Left lobe of liver (tissue), 2 donors: Measurements from ENCODE around the gene AATF. TPM values are rescaled to one million over a fixed set of nuclear protein-coding genes. Genes with fewer than 3 reads are reported as not detected.

ENCODE experiments used
- ATAC-seq: fragments of 200-7000 bp; cut with Tn5 transposase; one replicate; pipeline ENCODE4 v1.9.1; 2020; ENCODE audit warnings: mild to moderate bottlenecking, moderate library complexity
- DNase-seq: peaks from one replicate; pipeline ENCODE4 v3.0.0-alpha.2; 2020; ENCODE audit warnings: low spot score
- total RNA-seq: library from RNA; stranded (reverse); gene quantifications from one replicate; pipeline ENCODE4 v1.2.1, GENCODE V29; 2021
- donor health status: DM: no; HTN: no; CAD: no; lungs with moderate emphysema.
- donor health status: DM: no; HTN: yes; CAD: no.

AATF gene
- total RNA-seq, 1 donor from 2014 or later: 17.7 TPM

DNA sequence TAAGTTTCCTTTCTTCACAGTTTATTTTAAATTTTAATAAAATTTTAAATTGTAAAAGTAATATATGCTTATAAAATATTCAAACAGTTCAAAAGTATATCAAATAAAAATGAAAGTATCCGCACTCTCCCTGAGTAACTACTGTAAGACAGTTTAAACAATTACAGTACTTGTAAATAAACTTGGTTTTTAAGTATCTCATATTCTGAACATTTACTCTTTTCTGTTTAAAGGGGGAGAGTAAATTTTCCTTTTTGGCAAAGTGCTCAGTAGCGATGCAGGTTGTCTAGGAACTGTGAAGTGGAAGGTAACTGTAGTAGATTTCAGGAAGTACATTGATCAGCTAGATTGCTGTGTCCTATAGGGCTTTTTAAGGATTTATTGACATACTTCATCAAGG, 28.8 kb downstream of the AATF start:
- no peak for DNase-seq
- ATAC-seq: no peak

DNA sequence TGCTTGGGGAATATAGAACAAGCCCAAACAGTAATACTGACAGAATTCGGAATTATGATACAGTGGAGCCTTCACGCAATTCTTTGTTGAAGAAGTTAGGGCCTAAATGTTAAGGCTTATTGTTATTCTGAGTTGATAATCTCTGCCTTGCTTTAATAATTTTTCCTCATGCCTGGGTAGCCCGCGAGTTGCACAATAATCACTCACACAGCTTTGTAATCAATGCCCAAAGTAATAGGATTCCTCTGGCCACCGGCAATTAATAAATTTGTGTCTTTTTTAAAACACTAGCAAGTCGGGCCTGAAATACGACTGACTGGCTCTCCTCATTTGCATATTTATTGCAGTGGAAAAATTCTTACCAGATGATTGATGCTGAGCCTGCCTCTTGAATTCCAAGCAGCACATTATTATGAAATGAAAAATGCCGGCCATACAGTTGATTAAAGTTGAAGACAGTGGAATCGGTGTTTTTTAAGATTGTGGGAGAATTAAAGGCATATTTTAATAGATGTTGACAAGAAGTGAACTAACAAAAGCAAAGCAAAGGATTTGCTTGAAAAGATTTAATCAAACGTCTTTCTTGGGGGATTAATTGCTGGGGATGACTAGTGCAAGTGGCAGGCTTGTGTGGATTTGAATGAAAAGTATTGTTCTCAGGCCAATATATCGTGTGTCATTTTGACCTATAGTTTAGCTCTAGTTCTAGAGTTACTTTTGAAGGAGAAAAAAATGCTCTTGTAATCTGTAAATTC, 30.2 kb downstream of the AATF start:
- DNase-seq (no peak), ATAC-seq (no peak)

DNA sequence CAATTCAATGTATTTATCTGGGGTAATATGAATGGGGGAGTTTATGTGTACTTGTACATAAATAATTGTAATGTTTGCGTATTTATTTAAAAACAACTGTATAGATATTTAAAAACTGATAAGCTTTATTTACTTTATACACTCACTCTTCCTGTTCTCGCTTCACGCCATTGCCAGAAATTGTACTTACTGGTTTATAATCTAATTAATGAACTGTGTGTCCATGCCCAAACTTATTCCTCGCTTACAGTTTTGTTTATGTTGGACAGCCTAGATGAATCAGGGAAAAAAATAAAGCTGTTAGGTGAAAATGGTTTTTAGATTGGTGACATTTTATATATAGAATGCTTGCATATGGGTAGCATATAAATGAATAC, 30.8 kb downstream of the AATF start:
- ATAC-seq (no peak), DNase-seq (no peak)

DNA sequence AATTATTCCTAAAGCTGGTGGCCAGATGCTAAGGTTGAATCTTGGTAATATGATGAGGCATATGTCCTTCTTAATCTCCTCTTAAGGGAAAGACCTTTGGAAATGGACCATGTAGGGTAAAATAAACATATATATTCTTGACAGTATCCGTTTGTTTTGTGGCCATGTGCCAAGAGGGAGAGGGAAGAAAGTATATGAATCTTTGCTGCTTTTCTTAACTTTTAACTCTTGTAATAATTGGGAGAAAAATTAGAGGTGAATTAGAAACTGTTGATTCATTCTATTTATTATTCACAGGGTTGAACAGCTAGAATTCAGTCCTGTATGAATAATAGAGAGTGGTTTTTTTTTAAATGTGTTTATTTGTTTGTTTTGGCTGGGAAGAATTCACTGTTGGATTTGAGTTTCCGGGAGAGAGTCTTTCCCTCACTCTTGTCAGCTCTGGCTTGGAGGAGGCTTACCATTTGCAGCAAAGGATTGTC, 31.6 kb downstream of the AATF start:
- DNase-seq (no peak), ATAC-seq (no peak)

DNA sequence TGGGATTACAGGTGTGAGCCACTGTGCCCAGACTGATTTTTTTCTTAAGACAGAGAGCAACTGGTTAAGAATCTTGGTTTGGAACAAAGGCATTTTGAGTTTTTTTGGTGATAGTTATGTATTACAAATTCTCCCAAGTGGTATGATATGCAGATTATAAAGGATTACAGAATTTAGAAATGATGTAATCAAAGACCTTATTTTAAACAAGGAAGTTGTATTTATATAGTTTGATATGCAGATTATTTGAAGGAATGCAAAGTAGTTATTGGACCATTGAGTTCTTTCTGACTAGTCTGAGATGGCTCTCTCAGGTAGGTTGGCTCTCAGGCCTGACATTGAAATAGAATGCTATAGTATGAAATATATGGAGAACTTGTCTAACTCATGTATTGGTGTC, 34.9 kb downstream of the AATF start:
- DNase-seq (no peak), ATAC-seq (no peak)

DNA sequence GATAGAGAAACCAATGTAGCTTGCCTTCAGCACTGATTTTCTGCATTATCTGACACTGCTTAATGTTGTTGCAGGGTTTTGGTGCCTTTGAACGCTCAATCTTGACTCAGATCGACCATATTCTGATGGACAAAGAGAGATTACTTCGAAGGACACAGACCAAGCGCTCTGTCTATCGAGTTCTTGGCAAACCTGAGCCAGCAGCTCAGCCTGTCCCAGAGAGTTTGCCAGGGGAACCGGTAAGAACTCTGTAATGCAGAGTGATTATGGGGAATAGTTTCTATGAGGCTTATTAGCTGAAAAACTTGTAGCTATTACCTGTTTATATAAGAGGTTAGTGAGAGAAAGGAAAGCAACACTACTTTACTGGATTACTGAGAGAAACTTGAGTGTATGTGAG, 40.4 kb downstream of the AATF start:
- peak; percentile 93 for ATAC-seq
- DNase-seq: no peak

DNA sequence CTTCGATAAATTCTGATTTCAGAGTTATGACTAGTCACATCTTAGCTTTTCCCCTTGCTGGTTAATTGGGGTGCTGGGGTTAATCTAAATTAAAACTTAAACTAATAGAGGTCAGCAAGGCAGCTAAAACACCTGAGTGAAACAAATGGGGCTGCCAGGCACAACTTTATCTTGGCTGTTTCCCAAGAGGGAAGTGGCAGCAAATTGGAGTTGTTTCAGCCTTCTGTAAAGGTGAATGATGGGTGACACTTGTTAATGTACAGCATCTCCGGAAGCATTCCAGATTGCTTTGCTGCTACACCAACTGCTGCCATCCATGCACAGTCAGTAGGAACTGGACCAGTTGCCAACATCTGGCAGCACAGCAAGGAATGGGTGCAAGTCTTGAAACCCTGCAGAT, 43.9 kb downstream of the AATF start:
- DNase-seq: no peak
- ATAC-seq: peak; percentile 71

DNA sequence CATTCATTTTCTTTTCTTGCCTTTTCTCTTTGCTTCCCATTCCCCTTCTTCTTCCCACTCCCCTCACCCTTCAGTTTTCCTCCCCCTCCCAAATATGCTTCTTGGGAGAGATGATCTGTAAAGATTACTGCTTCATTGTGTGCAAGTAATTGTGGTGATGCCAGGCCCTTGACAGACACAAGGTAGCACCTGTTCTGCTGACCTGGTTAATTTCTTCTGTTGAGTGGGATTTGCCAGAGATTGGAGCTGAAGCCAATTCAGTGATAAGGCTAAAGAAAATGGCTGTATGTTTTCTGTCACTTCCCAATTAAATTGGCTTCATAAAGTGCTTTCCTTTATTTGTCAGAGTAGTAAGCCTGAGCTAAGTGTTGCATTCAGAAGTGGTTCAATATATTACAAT, 44.5 kb downstream of the AATF start:
- ATAC-seq (no peak), DNase-seq (no peak)

DNA sequence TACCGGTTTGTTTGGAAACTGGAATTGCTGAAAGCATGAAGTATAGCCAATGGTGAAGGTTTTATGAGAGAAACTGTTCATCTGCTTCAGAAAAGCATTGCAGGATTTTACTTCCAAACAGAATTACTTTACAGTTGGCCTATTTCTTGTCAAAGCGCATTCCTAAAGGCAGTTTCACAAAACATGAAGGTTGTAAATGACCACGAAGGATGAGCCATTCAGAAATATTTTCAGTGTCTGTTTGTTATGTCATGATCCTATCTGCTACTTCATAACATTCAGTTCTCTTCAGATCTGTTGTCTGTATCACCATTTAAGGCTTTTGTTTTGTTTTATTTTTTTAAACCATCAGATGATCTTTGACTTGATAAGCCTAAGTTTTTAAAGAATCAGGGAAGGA, 45.7 kb downstream of the AATF start:
- no peak for ATAC-seq
- no peak for DNase-seq

DNA sequence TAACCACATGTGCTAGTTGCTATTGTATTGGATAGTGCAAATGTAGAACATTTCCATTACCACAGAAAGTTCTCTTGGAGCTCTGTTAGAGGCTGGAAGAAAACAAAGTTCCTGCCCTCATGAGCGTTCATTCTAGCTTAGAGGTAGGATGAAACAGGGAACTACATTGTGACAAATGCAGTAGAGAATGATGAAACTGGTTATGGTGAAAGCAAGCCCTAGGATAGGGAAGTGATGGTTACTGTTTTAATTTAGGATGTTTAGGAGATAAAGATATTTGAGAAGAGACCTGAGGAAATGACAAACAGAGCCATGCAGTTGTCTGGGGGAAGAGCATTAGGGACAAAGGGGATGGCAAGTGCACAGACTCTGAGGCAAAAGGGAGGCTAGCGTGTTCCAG, 50.7 kb downstream of the AATF start:
- DNase-seq (no peak), ATAC-seq (no peak)

DNA sequence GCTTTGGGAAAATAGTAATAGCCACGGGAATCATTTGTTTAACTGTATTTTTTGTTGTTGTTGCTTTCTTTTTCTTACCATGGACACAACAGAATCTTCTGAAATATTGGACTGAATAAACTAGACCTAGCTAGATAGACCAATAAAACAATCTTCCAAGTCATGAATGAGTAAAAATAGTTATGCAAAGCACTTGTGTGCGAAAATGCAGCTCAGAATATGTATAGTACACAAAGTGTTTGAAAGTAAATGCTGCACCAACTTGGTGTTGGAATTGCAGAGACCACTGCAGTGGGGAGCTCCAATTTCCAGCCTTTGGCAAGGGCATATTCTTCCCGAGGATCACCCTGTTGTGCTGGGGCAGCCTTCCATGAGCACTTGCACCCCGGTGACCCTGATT, 68.0 kb downstream of the AATF start:
- ATAC-seq: no peak

DNA sequence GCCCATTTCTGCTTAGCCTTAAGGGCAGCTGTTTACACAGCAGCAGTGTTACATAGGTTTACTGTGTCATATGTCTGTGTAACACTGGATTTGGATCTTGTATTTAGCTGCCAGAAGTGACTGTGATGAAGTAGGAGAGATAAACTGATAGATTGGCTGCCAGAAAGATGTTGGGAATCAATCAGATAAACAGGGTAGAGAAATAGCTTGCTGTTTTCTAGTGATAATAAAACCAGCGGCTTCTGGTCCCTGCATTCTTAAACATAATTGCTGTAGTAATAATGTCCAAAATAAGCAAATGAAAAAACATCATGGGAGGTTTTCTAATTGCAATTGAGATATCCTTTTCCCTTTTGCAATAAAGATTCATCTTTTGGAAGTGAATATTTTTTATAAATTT, 68.7 kb downstream of the AATF start:
- no peak for ATAC-seq

More for the DNA sequence above, 68.0 kb downstream of the AATF start:
- DNase-seq: no peak

DNA sequence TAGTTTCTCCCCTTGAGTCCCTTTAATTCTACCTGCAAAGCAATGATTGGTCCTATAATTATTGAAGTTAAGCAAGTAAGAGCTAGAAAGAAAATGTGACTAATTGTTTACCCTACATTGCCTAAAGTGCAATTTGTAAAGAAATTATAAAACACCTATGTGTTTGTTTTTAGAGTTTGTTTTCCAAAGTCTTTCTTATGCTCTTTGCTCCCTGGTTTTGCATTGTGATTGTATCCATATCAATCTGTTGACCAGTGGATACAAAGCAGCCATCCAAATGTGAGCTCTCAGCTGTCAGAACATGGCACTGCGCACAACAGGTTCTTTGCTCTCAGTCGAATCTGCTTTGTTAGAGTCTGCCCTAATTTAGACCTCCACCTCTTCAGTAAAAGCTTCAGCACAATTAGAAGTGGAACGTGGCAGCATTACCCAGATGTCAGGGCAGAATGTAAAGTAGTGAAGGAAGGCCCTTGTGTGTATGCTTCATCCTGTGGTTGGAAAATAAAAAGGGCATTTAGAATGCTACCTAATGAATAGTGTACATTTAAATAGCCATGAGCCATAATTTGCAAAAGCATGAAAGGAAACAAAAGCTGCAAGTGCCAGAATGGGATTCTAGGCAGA, 70.5 kb downstream of the AATF start:
- DNase-seq (no peak), ATAC-seq (peak; percentile 48)

More for the DNA sequence above, 68.7 kb downstream of the AATF start:
- DNase-seq: no peak

DNA sequence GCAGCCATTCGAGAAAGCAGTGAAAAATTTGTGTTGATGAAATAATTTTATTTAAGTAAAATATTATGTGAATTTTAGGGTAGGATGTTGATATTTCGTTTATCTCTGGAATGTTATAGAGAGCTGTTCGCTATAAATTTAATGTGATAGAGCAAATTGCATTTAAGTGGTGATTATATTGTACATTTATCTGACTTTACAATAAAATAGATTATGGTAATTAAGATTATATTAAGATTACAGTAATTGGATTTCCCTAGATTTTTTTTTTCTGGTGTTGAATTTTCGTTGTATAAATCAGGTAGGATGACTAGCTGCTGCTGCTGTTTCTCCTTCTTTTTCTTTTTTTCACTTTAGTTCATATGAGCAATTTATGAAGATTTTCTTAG, 71.0 kb downstream of the AATF start:
- ATAC-seq: no peak
- no peak for DNase-seq

DNA sequence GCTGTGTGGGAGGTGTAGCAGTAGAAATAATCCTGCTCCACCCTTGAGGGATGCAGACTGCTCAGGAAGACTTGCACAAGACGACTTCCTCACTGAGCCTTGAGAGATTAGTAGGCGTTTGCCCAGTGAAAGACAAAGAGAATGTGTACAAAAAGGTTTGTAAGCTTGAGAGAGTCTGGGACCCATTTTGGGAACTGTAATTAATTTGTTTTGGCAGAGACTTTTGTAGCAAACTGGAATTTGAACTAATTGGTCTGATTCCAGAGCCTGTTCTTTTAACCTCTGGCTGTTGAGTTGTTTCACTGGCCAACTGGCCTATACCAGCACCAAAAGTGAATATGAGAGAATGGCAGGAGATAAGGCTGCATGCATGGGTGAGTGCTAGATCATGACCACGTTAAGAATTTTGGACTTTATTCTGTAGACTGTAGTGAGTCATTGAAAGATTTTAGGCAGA, 75.5 kb downstream of the AATF start:
- ATAC-seq (peak; percentile 95), DNase-seq (peak; percentile 55)

DNA sequence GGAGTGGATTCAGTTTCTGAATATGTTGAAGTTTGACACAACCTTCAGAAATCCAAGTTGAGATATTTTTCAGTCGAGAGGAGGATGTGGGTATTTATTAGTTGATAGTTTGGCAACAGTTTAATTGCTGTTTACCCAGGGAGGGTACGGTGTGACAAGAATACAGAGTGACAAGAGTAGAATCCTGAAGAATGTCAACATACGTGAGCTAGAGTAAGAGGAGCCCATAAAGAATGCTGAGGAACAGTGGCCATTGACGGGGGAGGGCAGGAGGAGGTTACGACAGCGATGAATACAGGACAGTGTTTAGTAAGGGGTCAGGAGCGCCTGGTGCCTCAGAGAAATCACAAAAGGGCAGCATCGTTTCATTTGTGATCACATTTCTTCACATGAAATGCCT, 76.5 kb downstream of the AATF start:
- no peak for DNase-seq

DNA sequence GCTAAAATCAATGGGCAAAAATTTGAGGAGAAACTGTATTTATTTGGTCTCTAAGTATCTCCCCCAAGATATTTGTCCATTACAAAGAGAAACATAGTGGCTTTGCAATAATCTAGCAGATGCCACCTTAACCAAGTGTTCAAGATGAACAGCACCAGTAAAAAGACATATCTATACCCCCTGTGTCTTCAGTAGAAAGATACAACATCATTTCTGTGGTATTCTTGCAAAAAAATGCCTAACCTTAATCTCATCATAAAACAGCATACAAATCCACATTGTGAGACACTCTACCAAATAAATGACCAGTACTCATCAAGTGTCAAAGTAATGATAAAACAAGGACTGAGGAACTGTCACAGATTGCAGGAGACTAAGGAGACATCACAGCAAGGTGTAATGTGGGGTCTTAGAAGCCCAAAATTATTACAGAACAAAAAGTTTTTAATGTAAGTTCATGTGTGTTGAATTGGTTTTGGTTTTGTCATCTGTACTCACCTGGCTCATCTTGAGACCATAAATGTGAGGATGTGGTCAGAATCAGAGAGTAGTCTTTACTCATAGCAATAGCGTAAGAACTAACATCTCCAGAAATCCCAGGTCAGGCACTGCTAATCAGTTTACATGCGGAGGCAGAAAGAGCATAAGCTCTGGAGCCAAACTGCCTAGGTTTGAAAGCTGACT, 77.2 kb downstream of the AATF start:
- ATAC-seq: no peak

More for the DNA sequence above, 76.5 kb downstream of the AATF start:
- no peak for ATAC-seq

DNA sequence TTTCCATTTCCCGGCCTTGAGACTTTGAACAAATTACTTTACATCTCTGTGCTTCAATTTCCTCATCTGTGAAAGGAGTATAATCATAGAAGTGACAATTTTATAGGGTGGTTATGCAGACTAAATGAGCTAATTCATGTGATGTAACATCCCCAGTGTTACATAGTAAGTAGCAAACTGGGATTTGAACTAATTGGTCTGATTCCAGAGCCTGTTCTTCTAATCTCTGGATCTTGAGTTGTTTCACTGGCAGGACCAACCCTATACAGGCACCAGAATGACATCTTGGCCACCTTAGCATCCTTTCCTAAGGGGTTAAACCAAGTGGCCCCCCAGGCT, 77.7 kb downstream of the AATF start:
- DNase-seq: no peak
- ATAC-seq: no peak

More for the DNA sequence above, 77.2 kb downstream of the AATF start:
- no peak for DNase-seq

DNA sequence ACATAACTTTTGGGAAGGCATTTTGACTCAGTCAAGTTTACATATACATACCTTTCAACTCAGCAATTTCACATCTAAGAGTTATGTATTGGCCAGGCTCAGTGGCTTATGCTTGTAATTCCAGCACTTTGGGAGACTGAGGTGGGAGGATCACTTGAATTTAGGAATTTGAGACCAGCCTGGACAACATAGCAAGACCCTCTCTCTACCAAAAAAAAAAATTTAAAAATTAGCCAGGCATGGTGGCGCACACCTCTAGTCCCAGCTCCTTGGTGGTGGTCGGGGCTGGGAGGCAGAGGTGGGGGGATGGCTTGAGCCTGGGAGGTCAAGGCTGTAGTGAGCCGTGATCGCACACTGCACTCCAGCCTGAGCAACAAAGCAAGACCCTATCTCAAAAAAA, 79.3 kb downstream of the AATF start:
- ATAC-seq (no peak), DNase-seq (no peak)

DNA sequence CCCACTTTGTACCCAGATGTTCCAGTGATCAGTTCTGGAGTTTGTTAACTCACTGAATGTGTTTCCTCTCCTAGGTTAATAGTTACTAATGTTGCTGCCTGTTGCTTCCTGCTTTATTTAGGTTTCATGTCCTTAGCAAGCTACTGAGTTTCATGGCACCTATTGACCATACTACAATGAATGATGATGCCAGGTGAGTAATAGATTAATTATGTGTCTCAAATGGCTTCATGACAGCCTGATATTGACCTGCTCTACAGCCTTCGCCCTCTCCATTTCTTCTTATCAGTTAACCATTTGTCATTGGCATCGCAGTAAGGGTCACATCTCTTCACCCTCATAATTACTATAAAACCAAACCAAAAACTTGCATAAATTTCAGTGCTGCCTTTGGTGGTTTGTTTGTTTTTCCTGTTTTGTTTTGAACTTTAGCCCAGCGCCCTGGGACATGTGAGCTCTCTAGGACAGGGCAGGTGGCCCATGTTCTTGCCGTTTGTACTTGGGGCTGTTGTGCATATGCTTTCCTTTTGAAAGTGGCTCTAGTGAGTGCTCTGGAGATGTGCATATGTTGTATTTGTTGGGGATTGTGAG, 82.8 kb downstream of the AATF start:
- DNase-seq (peak; percentile 84), ATAC-seq (peak; percentile 94)

DNA sequence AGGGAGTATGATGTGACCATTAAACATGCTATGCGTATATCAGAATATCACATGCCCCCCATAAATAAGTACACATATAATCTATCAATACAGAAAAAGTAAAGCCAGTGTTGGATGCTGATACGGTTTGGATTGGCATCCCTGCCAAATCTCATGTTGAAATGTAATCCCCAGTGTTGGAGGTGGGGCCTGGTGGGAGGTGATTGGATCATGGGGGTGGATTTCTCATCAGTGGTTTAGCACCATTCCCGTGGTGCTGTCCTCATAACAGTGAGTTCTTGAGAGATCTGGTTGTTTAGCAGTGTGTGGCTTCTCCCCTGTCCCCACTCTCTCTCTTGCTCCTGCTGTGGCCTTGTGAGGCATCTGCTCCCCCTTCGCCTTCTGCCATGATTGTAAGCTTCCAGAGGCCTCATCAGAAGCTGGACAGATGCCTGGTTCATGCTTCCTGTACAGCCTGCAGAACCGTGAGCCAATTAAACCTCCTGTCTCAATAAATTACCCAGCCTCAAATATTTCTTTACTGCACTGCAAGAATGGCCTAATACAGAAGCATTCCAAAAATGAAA, 88.9 kb downstream of the AATF start:
- DNase-seq (no peak), ATAC-seq (no peak)
